22Rv1 (cell line): ENCODE measurements around the gene YJU2.

Source experiments
- CTCF ChIP-seq: fragments of 450-650 bp; IDR thresholded peaks from 2 replicates; pipeline ENCODE4 v1.5.1; 2017; ENCODE audit warnings: mild to moderate bottlenecking
- ZFX ChIP-seq: fragments of 450-650 bp; IDR thresholded peaks from 2 replicates; pipeline ENCODE4 v1.6.1; 2017; ENCODE audit warnings: antibody characterized with exemption, borderline replicate concordance

GRCh38 chr19:4197625-4198466 is 49.0 kb upstream of the YJU2 start:
- TF ChIP-seq CTCF, result no peak
- TF ChIP-seq ZFX, result no peak
